SK-N-MC (cell line): ENCODE results near the gene GRAMD2A.

ENCODE experiments used
- EZH2 ChIP-seq: fragments of 200-600 bp; sonication (generic); IDR thresholded peaks from one replicate; pipeline ENCODE4 v1.6.1; 2017; ENCODE audit warnings: antibody characterized with exemption
- POLR2AphosphoS5 ChIP-seq: IDR thresholded peaks from 2 replicates; pipeline ENCODE4 v1.6.1; 2012; ENCODE audit warnings: mild to moderate bottlenecking, low read depth, low read length, borderline replicate concordance

- no peak for TF ChIP-seq EZH2
- no peak for TF ChIP-seq POLR2AphosphoS5
Observed at GRCh38 chr15:72173401-72173800, 24.2 kb downstream of the GRAMD2A start.
